ENCODE data around the gene METTL21A.

The METTL21A gene

DNA sequence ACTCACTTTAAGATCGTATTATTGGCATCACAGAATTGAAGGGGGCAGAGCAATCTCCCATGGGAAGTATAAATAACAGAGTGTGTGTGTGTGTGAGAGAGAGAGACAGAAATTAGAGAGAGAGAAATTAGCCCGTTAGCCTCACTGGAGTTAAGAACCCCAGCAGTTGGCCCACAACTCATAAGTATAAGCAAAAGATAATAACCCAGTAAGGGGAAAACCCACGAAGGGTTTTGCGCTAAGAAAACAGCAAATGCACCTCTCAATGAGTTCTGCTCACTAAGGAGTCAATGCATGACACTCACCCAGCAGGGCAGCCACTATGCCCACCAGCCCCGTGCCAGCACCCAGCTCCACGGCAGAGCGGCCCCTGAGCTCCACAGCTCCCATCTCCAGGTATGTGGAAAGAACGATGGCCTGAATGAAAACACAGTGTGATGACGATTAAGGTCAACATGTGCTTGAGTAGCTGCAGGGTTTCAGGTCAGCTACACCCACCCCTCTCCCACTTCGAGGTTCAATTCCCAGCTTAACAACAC, 3.6 kb downstream of the METTL21A start:
- no peak for DNase-seq (ENCODE audit: low read depth)
- no peak for TF ChIP-seq CTCF (conservative IDR thresholded peaks at IDR 0.05; ENCODE audit: low read length)
- H3K4me3 ChIP-seq (ENCODE audit: low read length), result no peak overlapping the region

GRCh38 chr2:207619764-207620203, 5.4 kb downstream of the METTL21A start:
- no peak overlapping the region for H3K4me3 ChIP-seq (ENCODE audit: low read length)
- DNase-seq (ENCODE audit: low read depth), result no peak
- no peak for TF ChIP-seq CTCF (conservative IDR thresholded peaks at IDR 0.05; ENCODE audit: low read length)

DNA sequence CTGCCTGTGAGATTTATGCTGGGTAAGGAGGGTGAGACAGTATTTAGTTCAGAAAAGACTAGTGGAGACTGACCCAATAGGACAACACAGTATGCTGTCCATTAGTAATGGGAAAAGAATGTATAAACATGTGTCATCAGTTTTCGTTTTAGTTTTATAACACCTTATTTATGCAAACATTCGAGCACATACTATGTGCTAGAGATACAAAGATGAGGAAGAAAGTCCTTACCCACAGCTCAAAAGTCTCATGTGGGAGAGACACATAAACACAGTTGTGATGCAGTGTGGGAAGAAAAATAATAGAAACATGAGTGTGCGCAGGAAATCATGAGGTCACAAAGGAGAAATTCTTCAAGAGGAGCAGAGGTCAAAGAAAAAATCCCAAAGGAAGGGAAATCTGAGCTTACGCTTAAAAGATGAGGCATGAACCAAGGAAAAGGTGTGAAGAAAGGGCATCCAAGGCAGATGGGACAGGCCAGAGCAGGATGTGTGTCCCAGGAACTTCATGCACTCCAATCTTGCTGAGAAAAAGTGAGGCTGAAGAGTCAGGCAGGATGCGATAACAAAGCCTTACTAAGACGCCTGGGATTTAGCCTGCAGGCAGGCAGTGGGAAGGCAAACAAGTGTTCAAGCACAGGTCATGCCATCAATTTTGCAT, 8.1 kb downstream of the METTL21A start:
- peak overlapping the region; percentile 7; the same call in 1 of the 2 replicates for H3K4me3 ChIP-seq (ENCODE audit: low read length)
- peak; percentile 87 for DNase-seq (ENCODE audit: low read depth)

DNA sequence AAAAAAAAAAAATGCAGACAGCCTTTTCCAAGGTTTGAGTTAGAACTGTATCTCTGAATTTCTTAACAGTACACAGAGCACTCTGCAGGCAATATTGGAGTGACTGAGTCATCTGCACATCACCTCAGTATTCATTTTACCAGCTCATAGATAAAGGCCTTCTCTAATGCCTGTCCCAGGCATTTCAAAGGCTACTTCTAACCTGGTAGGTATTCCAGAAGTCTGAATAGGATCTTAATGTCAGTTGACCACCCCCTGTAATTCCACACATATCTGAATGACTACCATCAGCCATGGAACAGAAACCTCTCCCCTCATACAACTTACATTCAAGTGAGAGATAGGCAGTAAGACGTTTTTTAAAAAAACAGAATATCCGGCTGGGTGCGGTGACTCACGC, 9.0 kb downstream of the METTL21A start:
- peak; percentile 15 for DNase-seq (ENCODE audit: low read depth)
- no peak overlapping the region for H3K4me3 ChIP-seq (ENCODE audit: low read length)
- no peak for TF ChIP-seq CTCF (conservative IDR thresholded peaks at IDR 0.05; ENCODE audit: low read length)

More for the DNA sequence above, 8.1 kb downstream of the METTL21A start:
- TF ChIP-seq CTCF (conservative IDR thresholded peaks at IDR 0.05; ENCODE audit: low read length), result 0 out of 2 replicates have a peak, but pooled peaks have one; percentile 11

GRCh38 chr2:207614824-207615223, 10.4 kb downstream of the METTL21A start:
- H3K4me3 ChIP-seq (ENCODE audit: low read length), result no peak overlapping the region
- no peak for DNase-seq (ENCODE audit: low read depth)
- no peak for TF ChIP-seq CTCF (conservative IDR thresholded peaks at IDR 0.05; ENCODE audit: low read length)

DNA sequence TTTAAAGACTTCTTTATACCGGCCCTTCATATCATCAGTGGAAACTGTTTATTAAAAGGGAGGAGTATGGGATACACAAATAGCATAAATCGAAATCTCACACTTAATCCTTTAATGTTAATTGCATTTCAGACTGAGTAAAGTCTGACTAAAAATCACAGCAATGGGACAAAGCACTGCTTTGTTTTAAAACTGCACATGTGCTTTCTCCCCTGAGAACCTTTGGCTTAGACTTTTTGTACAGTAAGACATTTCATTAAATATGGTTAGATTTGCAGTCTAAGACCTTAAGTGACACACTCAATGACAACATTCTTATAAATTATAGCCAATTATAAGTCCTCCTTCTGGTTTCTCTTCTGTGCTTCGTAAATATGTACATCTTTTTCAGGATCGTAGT, 12.5 kb downstream of the METTL21A start:
- DNase-seq (ENCODE audit: low read depth), result no peak
- H3K4me3 ChIP-seq (ENCODE audit: low read length), result no peak overlapping the region
- TF ChIP-seq CTCF (conservative IDR thresholded peaks at IDR 0.05; ENCODE audit: low read length), result no peak

DNA sequence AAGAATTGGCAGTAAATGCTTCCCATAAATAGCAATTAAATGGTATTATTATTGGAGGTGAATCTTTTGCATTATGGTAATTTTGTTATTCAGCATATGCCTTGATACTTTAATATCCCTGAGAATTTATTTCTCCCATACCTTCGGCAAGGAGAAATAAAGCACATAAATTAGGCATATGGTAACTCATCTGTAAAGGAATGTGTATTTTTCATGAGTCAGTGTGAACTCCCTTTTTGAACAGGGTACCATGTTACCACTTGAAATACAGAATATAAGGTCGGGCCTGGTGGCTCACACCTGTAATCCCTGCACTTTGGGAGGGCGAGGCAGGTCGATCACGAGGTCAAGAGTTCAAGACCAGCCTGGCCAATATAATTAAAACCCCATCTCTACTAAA, 18.4 kb downstream of the METTL21A start:
- H3K4me3 ChIP-seq (ENCODE audit: low read length), result no peak overlapping the region
- TF ChIP-seq CTCF (conservative IDR thresholded peaks at IDR 0.05; ENCODE audit: low read length), result no peak
- no peak for DNase-seq (ENCODE audit: low read depth)

Measured in AG10803 (cell line).